GM21381 (cell line): ENCODE measurements around the gene LAMP5.

Experiments
- ATAC-seq: cut with Tn5 transposase; IDR thresholded peaks from one replicate; pipeline ENCODE4 v1.9.1; 2021; ENCODE audit warnings: mild to moderate bottlenecking, moderate library complexity; ENCODE audit not compliant: unreplicated experiment

Gene LAMP5, protein sequence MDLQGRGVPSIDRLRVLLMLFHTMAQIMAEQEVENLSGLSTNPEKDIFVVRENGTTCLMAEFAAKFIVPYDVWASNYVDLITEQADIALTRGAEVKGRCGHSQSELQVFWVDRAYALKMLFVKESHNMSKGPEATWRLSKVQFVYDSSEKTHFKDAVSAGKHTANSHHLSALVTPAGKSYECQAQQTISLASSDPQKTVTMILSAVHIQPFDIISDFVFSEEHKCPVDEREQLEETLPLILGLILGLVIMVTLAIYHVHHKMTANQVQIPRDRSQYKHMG

GRCh38 chr20:9514461-9515213, at the start of gene LAMP5:
LAMP5 (plus strand) TSS chr20:9514590; CDS start chr20:9514853, 263 bp downstream.
- ATAC-seq: no peak

DNA sequence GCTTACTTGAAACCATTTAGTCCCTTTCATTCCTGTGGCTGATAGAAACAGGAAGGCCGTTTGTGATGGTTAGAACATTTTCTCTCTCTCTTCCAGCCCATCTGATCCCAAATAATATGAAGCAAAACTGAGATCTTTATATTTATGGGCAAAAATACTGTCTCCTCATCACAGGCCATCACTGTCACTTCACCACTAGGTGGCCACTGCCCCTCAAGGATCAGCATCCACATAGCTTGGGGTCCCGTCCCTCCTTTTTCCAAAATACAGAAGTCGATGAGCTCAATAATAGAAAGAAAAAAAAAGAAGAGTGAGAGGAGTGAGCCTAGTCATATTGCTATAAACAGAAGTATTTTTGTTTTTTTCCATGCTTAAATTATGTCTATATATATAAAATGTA, 46.4 kb upstream of the LAMP5 start:
- ATAC-seq: no peak

DNA sequence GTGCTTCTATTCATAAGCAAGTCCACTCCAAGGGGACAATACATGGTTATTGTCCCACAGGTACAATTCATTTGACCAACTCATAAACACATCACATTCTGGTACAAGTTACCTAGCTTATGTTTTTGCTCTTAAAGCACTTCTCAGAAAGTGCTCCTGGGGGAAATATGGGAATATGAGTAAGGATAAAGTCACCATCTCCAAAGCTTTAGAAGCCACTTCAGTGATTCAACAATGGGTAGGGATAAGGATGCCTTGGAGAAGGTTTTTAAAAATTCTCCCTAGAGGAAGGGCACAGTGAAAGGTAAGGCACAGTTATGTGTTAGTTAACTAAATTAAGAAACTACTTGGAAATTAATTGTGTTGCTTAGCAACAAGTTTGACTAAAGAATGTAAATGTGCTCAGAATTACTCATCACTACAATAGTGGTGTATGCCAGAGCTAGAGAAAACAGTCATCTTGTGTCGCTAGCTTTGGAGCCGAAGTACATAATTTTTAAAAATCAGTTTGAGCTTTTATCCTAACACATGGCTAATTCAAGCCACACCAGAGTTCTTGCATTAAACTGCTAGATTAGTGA, 39.5 kb upstream of the LAMP5 start:
- ATAC-seq: no peak

DNA sequence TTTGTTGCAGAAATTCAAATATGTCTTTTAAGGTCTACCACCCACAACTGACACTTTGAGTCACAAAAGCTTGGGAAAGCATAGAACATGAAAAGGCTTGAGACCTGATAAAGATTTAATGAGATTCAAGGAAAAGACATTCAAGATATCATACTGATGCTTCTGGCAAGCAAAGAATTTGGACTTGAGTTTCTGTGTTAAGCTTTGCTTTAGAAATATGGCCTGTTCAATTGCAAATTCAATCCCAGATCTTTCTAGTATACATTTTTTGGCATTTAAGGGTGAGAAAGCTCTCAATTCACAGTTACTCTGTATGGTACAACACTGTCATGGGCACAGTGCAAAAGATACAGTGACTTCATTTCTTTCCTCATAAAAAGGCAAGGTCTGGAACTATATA, 38.9 kb upstream of the LAMP5 start:
- no peak for ATAC-seq

DNA sequence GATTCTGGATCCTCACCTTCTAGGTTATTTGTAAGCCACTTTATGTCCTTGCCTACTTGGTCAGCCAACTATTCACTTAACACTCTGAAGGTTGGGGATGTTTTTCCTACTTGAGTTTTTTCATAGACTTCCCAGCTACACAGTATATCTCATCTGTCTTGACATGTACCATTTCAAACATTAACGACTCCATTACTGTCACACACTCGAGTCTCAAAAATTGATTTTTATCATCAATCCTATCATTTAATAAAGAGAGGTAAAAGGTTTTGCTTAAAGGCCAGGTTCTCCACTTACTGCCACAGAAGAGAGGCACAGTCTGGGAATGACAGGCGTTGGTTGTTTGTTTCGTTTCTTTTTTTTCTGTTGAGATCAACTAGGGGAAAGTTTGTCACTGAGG, 38.2 kb upstream of the LAMP5 start:
- ATAC-seq: no peak

- no peak for ATAC-seq
These were observed 37.8 kb upstream of the LAMP5 start for GRCh38 chr20:9476637-9477036.

DNA sequence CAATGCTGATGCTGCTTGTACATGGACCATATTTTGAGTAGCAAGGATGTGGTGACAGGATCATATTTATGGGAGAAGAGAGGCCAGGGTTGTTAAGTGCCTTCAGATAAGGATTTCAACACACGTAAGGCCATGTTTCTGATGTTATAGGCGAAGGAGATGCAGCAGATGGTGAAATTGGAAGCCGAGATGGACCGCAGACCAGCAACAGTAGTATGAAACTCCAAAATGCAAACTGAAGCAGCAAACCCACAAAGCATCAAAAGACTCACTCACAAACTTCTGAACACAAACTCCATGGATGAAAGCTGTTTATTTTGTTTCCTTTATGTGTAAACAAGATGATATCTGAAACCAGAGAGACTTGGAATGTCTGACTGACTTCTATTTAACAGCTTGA, 35.6 kb upstream of the LAMP5 start:
- no peak for ATAC-seq

- no peak for ATAC-seq
These were observed 34.3 kb upstream of the LAMP5 start for GRCh38 chr20:9480066-9480465.

- ATAC-seq: no peak
These were observed 32.2 kb upstream of the LAMP5 start for GRCh38 chr20:9482180-9482579.

DNA sequence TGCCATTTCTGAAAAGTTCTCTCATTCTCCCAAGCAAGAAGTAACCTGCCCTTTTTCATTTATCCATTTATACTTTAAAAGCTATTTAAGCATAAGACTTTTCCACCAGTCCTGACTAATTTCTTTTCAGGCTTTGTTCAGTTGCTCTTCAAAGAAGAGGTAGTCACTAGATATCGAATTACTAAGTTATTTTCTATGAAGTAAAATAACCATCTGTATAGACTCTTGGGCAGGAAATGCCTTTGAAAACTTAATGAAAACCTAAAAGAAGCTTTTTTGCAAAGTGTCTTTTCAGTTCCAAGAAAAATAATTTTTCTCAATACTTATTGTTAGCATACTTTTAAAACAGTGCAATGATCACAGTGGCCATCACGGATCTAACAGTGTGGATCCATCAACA, 31.3 kb upstream of the LAMP5 start:
- no peak for ATAC-seq

GRCh38 chr20:9485614-9486340, 28.6 kb upstream of the LAMP5 start:
- ATAC-seq: no peak

DNA sequence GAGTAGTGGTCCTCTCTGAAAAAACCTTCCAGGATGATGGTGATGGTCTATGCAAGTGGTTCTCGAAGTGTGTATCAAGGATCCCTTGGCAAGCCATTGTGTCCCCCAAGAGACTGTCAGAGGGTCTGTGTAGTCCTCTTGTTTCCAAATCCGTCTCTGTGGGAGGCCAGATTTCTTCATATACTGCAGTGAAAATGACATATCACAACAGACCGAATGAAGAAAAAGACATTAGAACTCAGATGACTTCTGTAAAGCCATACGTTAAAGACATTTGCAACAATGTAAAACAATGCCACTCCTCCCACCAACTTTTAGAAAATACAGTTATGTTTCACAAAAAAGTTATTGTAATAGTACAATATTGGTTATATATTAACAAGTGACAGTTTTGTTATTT, 27.2 kb upstream of the LAMP5 start:
- ATAC-seq: no peak

GRCh38 chr20:9488063-9488462, 26.3 kb upstream of the LAMP5 start:
- ATAC-seq: no peak

GRCh38 chr20:9490161-9490560, 24.2 kb upstream of the LAMP5 start:
- ATAC-seq: no peak

- no peak for ATAC-seq
These were observed 23.8 kb upstream of the LAMP5 start for GRCh38 chr20:9490631-9491030.

GRCh38 chr20:9491324-9491723, 23.1 kb upstream of the LAMP5 start:
- ATAC-seq: no peak

GRCh38 chr20:9492067-9492466, 22.3 kb upstream of the LAMP5 start:
- ATAC-seq: no peak

- ATAC-seq: no peak
These were observed 20.6 kb upstream of the LAMP5 start for GRCh38 chr20:9493803-9494202.

GRCh38 chr20:9495701-9496100, 18.7 kb upstream of the LAMP5 start:
- no peak for ATAC-seq

DNA sequence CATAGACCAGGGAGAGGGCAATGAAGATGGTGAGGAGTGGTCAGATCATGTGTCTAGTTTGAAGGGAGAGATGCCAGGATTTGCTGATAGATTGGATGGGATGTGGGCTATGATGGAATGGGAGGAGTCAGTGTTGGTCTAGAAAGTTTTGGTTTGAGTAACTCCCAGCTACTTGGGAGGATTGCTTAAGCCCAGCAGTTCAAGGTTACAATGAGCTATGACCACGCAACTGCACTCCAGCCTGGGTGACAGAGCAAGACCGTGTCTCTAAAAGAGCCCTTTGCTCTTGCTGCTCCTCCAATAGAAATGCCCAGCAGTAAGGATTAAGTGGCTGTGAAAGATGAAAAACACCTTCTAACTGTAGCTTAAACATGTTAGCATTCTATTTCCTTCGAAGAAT, 18.2 kb upstream of the LAMP5 start:
- ATAC-seq: no peak

DNA sequence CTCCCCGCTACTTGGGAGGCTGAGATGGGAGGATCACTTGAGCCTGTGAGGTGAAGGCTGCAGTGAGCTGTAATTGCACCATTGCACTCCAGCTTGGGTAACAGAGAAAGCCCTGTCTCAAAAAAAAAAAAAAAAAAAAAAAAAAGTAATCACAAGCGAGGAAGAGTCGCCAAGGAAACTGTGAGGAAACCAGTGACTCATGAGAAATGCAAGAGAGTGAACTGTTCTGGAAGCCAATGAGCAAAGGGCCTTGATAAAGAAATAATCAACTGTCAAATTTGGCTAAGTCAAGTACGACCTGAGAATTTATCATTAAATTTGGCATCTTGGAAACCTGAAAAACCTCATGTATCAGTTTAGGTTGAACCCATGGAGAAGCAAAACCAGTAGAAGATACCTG, 16.1 kb upstream of the LAMP5 start:
- no peak for ATAC-seq
